ENCODE results near the gene GATAD2A. TPM values are rescaled to one million over a fixed set of nuclear protein-coding genes. Genes with fewer than 3 reads are reported as not detected.

Gene GATAD2A
- total and polyA plus RNA-seq, 10 of the 15 experiments (the other 5 are each of a cell fraction or from before 2014, with no cell fraction given) = 2.6 to 173 (median 32.0) TPM

DNA sequence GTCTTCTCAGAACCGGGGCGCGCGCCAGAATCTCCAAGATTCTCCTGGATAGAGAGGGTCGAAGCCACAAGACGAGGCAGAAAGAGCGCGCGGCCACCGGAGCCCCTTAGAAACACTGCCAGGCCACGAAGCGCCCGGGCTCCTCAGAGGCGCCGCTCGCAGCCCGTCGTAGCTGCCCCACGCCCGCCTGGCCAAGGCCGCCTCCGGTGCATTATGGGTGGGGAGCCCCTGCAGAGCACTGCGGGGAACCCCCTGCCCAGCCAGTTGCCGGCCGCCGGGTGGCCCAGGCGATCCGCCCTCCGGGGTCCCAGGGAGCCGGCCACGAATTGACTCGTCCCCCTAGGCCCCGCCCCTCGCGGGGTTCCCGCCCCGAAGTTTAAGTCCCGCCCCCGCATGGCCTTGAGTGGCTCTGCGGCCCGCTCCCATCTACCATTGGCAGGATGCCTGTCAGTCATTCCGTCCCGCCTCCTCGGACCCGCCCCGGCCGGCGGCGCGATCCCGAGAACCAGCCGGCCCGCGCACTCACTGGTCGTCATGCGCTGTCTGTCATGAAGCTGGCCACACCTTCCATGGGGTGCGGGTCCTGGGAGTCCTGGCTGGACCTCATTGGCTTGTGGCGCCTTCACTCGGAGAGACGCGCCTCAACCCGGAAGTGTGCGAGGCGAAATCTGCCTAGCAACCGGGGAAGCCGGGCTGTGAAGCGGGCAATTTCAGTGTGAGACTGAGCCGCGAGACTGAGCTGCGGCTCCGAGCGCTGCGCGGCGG, 20.2 kb upstream of the GATAD2A start (continued):
- TF ChIP-seq, protein P1, sequence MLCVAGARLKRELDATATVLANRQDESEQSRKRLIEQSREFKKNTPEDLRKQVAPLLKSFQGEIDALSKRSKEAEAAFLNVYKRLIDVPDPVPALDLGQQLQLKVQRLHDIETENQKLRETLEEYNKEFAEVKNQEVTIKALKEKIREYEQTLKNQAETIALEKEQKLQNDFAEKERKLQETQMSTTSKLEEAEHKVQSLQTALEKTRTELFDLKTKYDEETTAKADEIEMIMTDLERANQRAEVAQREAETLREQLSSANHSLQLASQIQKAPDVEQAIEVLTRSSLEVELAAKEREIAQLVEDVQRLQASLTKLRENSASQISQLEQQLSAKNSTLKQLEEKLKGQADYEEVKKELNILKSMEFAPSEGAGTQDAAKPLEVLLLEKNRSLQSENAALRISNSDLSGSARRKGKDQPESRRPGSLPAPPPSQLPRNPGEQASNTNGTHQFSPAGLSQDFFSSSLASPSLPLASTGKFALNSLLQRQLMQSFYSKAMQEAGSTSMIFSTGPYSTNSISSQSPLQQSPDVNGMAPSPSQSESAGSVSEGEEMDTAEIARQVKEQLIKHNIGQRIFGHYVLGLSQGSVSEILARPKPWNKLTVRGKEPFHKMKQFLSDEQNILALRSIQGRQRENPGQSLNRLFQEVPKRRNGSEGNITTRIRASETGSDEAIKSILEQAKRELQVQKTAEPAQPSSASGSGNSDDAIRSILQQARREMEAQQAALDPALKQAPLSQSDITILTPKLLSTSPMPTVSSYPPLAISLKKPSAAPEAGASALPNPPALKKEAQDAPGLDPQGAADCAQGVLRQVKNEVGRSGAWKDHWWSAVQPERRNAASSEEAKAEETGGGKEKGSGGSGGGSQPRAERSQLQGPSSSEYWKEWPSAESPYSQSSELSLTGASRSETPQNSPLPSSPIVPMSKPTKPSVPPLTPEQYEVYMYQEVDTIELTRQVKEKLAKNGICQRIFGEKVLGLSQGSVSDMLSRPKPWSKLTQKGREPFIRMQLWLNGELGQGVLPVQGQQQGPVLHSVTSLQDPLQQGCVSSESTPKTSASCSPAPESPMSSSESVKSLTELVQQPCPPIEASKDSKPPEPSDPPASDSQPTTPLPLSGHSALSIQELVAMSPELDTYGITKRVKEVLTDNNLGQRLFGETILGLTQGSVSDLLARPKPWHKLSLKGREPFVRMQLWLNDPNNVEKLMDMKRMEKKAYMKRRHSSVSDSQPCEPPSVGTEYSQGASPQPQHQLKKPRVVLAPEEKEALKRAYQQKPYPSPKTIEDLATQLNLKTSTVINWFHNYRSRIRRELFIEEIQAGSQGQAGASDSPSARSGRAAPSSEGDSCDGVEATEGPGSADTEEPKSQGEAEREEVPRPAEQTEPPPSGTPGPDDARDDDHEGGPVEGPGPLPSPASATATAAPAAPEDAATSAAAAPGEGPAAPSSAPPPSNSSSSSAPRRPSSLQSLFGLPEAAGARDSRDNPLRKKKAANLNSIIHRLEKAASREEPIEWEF (IDR thresholded peaks at IDR 0.05; ENCODE audit: insufficient replicate concordance, low read depth, low read length) = no peak
- TF ChIP-seq EED (IDR thresholded peaks at IDR 0.05; ENCODE audit: low read depth) (no peak), SMAD1 (IDR thresholded peaks at IDR 0.05; ENCODE audit: low read depth, partially characterized antibody) (no peak), BRCA1 (IDR thresholded peaks at IDR 0.05; ENCODE audit: low read depth, low read length) (0 out of 2 replicates have a peak, but pooled peaks have one; percentile 21)
- TF ChIP-seq, protein P2, sequence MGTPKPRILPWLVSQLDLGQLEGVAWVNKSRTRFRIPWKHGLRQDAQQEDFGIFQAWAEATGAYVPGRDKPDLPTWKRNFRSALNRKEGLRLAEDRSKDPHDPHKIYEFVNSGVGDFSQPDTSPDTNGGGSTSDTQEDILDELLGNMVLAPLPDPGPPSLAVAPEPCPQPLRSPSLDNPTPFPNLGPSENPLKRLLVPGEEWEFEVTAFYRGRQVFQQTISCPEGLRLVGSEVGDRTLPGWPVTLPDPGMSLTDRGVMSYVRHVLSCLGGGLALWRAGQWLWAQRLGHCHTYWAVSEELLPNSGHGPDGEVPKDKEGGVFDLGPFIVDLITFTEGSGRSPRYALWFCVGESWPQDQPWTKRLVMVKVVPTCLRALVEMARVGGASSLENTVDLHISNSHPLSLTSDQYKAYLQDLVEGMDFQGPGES (IDR thresholded peaks at IDR 0.05) = peak; percentile 98

Data from GM12878 (cell line).